A673 (cell line): ENCODE measurements around the gene PXDN. TPM values are rescaled to one million over a fixed set of nuclear protein-coding genes. Genes with fewer than 3 reads are reported as not detected.

Experiments
- BruUV-seq: library from RNA; stranded (reverse); fragments of 400-500 nt; replicated peaks from 2 replicates; lab custom pipeline; 2021; lab: Mats Ljungman, UMichigan
- CTCF ChIA-PET: fragments of 300-600 bp; sonication (Branson Sonifier 250); formaldehyde crosslinking; loops from one replicate; lab custom pipeline; 2022; ENCODE audit warnings: antibody characterized with exemption; lab: Charles Lee
- POLR2A ChIA-PET: fragments of 300-600 bp; sonication (Branson Sonifier 250); formaldehyde crosslinking; loops from one replicate; lab custom pipeline; 2022; ENCODE audit warnings: antibody characterized with exemption; ENCODE audit not compliant: low non-redundant PET; lab: Charles Lee
- DNase-seq: peaks from one replicate; pipeline ENCODE4 v3.0.0-alpha.2; 2015; ENCODE audit warnings: low spot score
- H3K27ac ChIP-seq: fragments of 200-600 bp; sonication (generic); 2 replicates; pipeline ENCODE4 v1.5.1; 2016; ENCODE audit warnings: mixed run types, low read depth, mild to moderate bottlenecking, mixed read lengths, antibody characterized with exemption, low read length; ENCODE audit not compliant: poor library complexity, severe bottlenecking
- H3K27me3 ChIP-seq: fragments of 200-600 bp; sonication (generic); replicated peaks from 2 replicates; pipeline ENCODE4 v1.6.1; 2017; ENCODE audit warnings: mixed run types, low read depth, mild to moderate bottlenecking, mixed read lengths, antibody characterized with exemption, low read length; ENCODE audit not compliant: insufficient read depth, poor library complexity
- H3K36me3 ChIP-seq: fragments of 200-600 bp; sonication (generic); 2 replicates; pipeline ENCODE4 v1.6.1; 2016; ENCODE audit warnings: mixed run types, mild to moderate bottlenecking, mixed read lengths, antibody characterized with exemption, low read length; ENCODE audit not compliant: insufficient read depth, poor library complexity, severe bottlenecking
- H3K4me1 ChIP-seq: fragments of 200-600 bp; sonication (generic); 2 replicates; pipeline ENCODE4 v1.6.1; 2017; ENCODE audit warnings: mixed run types, mild to moderate bottlenecking, mixed read lengths, antibody characterized with exemption, low read length; ENCODE audit not compliant: insufficient read depth, poor library complexity, severe bottlenecking
- H3K4me3 ChIP-seq: fragments of 200-600 bp; sonication (generic); 2 replicates; pipeline ENCODE4 v1.5.1; 2016; ENCODE audit warnings: low read depth, mixed run types, mild to moderate bottlenecking, mixed read lengths, low read length; ENCODE audit not compliant: poor library complexity, severe bottlenecking
- H3K9me3 ChIP-seq: fragments of 200-600 bp; sonication (generic); 2 replicates; pipeline ENCODE4 v1.6.1; 2016; ENCODE audit warnings: mixed run types, low read depth, mild to moderate bottlenecking, mixed read lengths, antibody characterized with exemption, low read length; ENCODE audit not compliant: poor library complexity, severe bottlenecking
- EZH2 ChIP-seq: fragments of 200-600 bp; sonication (generic); IDR thresholded peaks from 2 replicates; pipeline ENCODE4 v1.6.1; 2017; ENCODE audit warnings: borderline replicate concordance, low read depth, mild to moderate bottlenecking, mixed read lengths, antibody characterized with exemption, low read length; ENCODE audit not compliant: poor library complexity, severe bottlenecking
- intact Hi-C: fragments of 100-400 bp; cut with micrococcal nuclease; formaldehyde crosslinking; loops from one replicate; pipeline ENCODE4 v1.10.0; 2022; ENCODE audit not compliant: unreplicated experiment
- total RNA-seq: library from RNA; stranded (reverse); gene quantifications from 2 replicates; pipeline ENCODE4 v1.2.3, GENCODE V29; 2021
- TF ChIP-seq, protein P1 (sequence below): fragments of 300-800, 200-600 bp; sonication (generic); conservative IDR thresholded peaks from 2 replicates; pipeline ENCODE4 v1.5.1; 2017; ENCODE audit warnings: low read depth, mild to moderate bottlenecking, antibody characterized with exemption, low read length, moderate library complexity, mixed read lengths

Gene PXDN
- total RNA-seq, 1 experiment from 2014 or later, result 162 TPM

- TF ChIP-seq EZH2, result no peak
- TF ChIP-seq, protein P1, sequence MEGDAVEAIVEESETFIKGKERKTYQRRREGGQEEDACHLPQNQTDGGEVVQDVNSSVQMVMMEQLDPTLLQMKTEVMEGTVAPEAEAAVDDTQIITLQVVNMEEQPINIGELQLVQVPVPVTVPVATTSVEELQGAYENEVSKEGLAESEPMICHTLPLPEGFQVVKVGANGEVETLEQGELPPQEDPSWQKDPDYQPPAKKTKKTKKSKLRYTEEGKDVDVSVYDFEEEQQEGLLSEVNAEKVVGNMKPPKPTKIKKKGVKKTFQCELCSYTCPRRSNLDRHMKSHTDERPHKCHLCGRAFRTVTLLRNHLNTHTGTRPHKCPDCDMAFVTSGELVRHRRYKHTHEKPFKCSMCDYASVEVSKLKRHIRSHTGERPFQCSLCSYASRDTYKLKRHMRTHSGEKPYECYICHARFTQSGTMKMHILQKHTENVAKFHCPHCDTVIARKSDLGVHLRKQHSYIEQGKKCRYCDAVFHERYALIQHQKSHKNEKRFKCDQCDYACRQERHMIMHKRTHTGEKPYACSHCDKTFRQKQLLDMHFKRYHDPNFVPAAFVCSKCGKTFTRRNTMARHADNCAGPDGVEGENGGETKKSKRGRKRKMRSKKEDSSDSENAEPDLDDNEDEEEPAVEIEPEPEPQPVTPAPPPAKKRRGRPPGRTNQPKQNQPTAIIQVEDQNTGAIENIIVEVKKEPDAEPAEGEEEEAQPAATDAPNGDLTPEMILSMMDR, result no peak
- Histone ChIP-seq H3K9me3 (no peaks in the 10 kb centered on the region), H3K27ac (no peak overlapping the region), H3K4me3 (no peak overlapping the region), H3K4me1 (peaks cover under 1% of the 10 kb centered on the region), H3K36me3 (no peaks in the 10 kb centered on the region), H3K27me3 (no peaks in the 10 kb centered on the region)
- BruUV-seq, result no TSS peak
- CTCF ChIA-PET, result no interaction called here
- intact Hi-C loops, result no loop called here
- no peak for DNase-seq
- POLR2A ChIA-PET, result no interaction called here
Observed at GRCh38 chr2:1599301-1600085, 144.8 kb downstream of the PXDN start.

DNA sequence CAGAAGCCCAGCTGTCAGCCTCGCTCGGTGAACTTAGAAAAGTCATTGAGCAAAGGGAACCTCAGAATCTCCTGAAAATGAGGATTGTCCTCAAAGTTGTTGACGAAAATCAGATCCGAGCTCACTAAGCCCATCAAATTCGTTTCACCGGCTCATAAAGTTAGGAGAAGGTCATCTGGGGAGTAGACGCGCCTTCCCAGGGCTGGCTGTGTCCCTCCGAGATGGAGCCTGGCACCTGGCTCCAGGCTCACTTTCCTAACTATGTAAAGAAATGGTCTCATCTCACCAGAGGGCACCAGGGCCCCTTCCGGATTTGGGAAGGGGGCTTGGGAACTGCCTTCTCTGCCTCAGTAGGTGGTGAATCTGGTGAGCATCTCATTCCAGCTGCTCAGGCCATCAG is 145.5 kb downstream of the PXDN start:
- Histone ChIP-seq H3K4me3 (no peak overlapping the region), H3K27me3 (no peaks in the 10 kb centered on the region), H3K27ac (no peak overlapping the region), H3K36me3 (no peaks in the 10 kb centered on the region), H3K4me1 (peaks cover 8% of the 10 kb centered on the region), H3K9me3 (no peaks in the 10 kb centered on the region)
- TF ChIP-seq, protein P1, result no peak
- TF ChIP-seq EZH2, result no peak
- POLR2A ChIA-PET, result no interaction called here
- no peak for DNase-seq
- no TSS peak for BruUV-seq
- CTCF ChIA-PET, result no interaction called here
- intact Hi-C loops, result no loop called here

GRCh38 chr2:1598041-1598710 is 146.1 kb downstream of the PXDN start:
- TF ChIP-seq, protein P1, result no peak
- TF ChIP-seq EZH2, result no peak
- Histone ChIP-seq H3K36me3 (no peaks in the 10 kb centered on the region), H3K9me3 (no peaks in the 10 kb centered on the region), H3K27ac (no peak overlapping the region), H3K27me3 (no peaks in the 10 kb centered on the region), H3K4me3 (no peak overlapping the region), H3K4me1 (peaks cover 9% of the 10 kb centered on the region)
- DNase-seq, result no peak
- BruUV-seq, result no TSS peak
- POLR2A ChIA-PET, result no interaction called here
- CTCF ChIA-PET, result no interaction called here
- intact Hi-C loops, result no loop called here
